Measurements from ENCODE around the gene MBOAT7.
"Not testable (repeated sequence)": the region's sequence is repeated elsewhere in the genome, so short reads cannot be mapped to it uniquely, and the experiment has no call there.

The MBOAT7 gene

GRCh38 chr19:54209058-54209810, 19.9 kb upstream of the MBOAT7 start:
- no peak overlapping the region for H3K4me3 ChIP-seq (ENCODE audit: low read depth, low read length)
- peak; percentile 59 for DNase-seq (ENCODE audit: low read depth)
- TF ChIP-seq CTCF (IDR thresholded peaks at IDR 0.05; ENCODE audit: insufficient read depth, low read depth, low read length, missing control alignments), result no peak

GRCh38 chr19:54208784-54209057, 19.3 kb upstream of the MBOAT7 start:
- DNase-seq (ENCODE audit: low read depth), result peak; percentile 67

GRCh38 chr19:54207983-54208783, 18.8 kb upstream of the MBOAT7 start:
- DNase-seq (ENCODE audit: low read depth), result peak; percentile 82
- no peak overlapping the region for H3K4me3 ChIP-seq (ENCODE audit: low read depth, low read length)
- TF ChIP-seq CTCF (IDR thresholded peaks at IDR 0.05; ENCODE audit: insufficient read depth, low read depth, low read length, missing control alignments), result no peak

More at GRCh38 chr19:54208784-54209057, 19.3 kb upstream of the MBOAT7 start:
- no peak overlapping the region for H3K4me3 ChIP-seq (ENCODE audit: low read depth, low read length)
- TF ChIP-seq CTCF (IDR thresholded peaks at IDR 0.05; ENCODE audit: insufficient read depth, low read depth, low read length, missing control alignments), result no peak

GRCh38 chr19:54207676-54207982, 18.2 kb upstream of the MBOAT7 start:
- no peak for DNase-seq (ENCODE audit: low read depth)
- no peak for TF ChIP-seq CTCF (IDR thresholded peaks at IDR 0.05; ENCODE audit: insufficient read depth, low read depth, low read length, missing control alignments)
- H3K4me3 ChIP-seq (ENCODE audit: low read depth, low read length), result no peak overlapping the region

- H3K4me3 ChIP-seq (ENCODE audit: low read depth, low read length), result not testable (repeated sequence)
- DNase-seq (ENCODE audit: low read depth), result peak; percentile 18
These were observed 17.8 kb upstream of the MBOAT7 start for GRCh38 chr19:54207193-54207592.

- no peak overlapping the region for H3K4me3 ChIP-seq (ENCODE audit: low read depth, low read length)
- DNase-seq (ENCODE audit: low read depth), result peak; percentile 29
- no peak for TF ChIP-seq CTCF (IDR thresholded peaks at IDR 0.05; ENCODE audit: insufficient read depth, low read depth, low read length, missing control alignments)
These were observed 17.4 kb upstream of the MBOAT7 start for GRCh38 chr19:54206831-54207177.

GRCh38 chr19:54206030-54206830, 16.9 kb upstream of the MBOAT7 start:
- TF ChIP-seq CTCF (IDR thresholded peaks at IDR 0.05; ENCODE audit: insufficient read depth, low read depth, low read length, missing control alignments), result no peak
- no peak overlapping the region; the same call in 1 of the 2 replicates for H3K4me3 ChIP-seq (ENCODE audit: low read depth, low read length)
- DNase-seq (ENCODE audit: low read depth), result peak; percentile 21

All from GM12865 (cell line).